HEK293 (cell line): ENCODE data around the gene ANKRD35.

ENCODE experiments used
- GLIS1 ChIP-seq: fragments of 450-650 bp; formaldehyde crosslinking; IDR thresholded peaks from 2 replicates; pipeline ENCODE4 v1.5.1; 2016; ENCODE audit warnings: missing biosample characterization, missing genetic modification characterization
- IKZF3 ChIP-seq: fragments of 450-650 bp; IDR thresholded peaks from 2 replicates; pipeline ENCODE4 v1.5.0; 2018; ENCODE audit warnings: missing biosample characterization, mild to moderate bottlenecking, missing genetic modification characterization, moderate library complexity
- KLF8 ChIP-seq: fragments of 450-650 bp; formaldehyde crosslinking; IDR thresholded peaks from 2 replicates; pipeline ENCODE4 v1.5.1; 2016; ENCODE audit warnings: missing biosample characterization, missing genetic modification characterization
- MZF1 ChIP-seq: fragments of 450-650 bp; formaldehyde crosslinking; IDR thresholded peaks from 2 replicates; pipeline ENCODE4 v1.5.1; 2017; ENCODE audit warnings: missing biosample characterization, missing genetic modification characterization, borderline replicate concordance
- PRDM1 ChIP-seq: fragments of 450-650 bp; formaldehyde crosslinking; IDR thresholded peaks from 2 replicates; pipeline ENCODE4; 2016; ENCODE audit warnings: missing biosample characterization, missing genetic modification characterization
- SCRT1 ChIP-seq: fragments of 450-650 bp; formaldehyde crosslinking; IDR thresholded peaks from 2 replicates; pipeline ENCODE4 v1.5.1; 2016; ENCODE audit warnings: missing biosample characterization, missing genetic modification characterization, borderline replicate concordance
- SP2 ChIP-seq: fragments of 450-650 bp; formaldehyde crosslinking; IDR thresholded peaks from 2 replicates; pipeline ENCODE4 v1.5.1; 2016; ENCODE audit warnings: missing biosample characterization, missing genetic modification characterization
- TRIM28 ChIP-seq: IDR thresholded peaks from 2 replicates; pipeline ENCODE4 v1.6.1; 2011; ENCODE audit warnings: low read length, control low read depth, borderline replicate concordance
- YY2 ChIP-seq: fragments of 450-650 bp; formaldehyde crosslinking; IDR thresholded peaks from 2 replicates; pipeline ENCODE4 v1.5.1; 2016; ENCODE audit warnings: missing biosample characterization, missing genetic modification characterization
- ZBTB17 ChIP-seq: fragments of 450-650 bp; formaldehyde crosslinking; IDR thresholded peaks from 2 replicates; pipeline ENCODE4 v1.5.1; 2016; ENCODE audit warnings: missing biosample characterization, missing genetic modification characterization
- ZBTB21 ChIP-seq: fragments of 450-650 bp; formaldehyde crosslinking; IDR thresholded peaks from 2 replicates; pipeline ENCODE4 v1.5.1; 2017; ENCODE audit warnings: missing biosample characterization, missing genetic modification characterization
- ZBTB8A ChIP-seq: fragments of 450-650 bp; formaldehyde crosslinking; IDR thresholded peaks from 2 replicates; pipeline ENCODE4 v1.5.1; 2016; ENCODE audit warnings: missing biosample characterization, missing genetic modification characterization
- ZNF223 ChIP-seq: fragments of 450-650 bp; formaldehyde crosslinking; IDR thresholded peaks from 2 replicates; pipeline ENCODE4 v1.5.1; 2016; ENCODE audit warnings: missing biosample characterization, missing genetic modification characterization
- ZNF24 ChIP-seq: fragments of 450-650 bp; formaldehyde crosslinking; IDR thresholded peaks from 2 replicates; pipeline ENCODE4 v1.5.1; 2016; ENCODE audit warnings: missing biosample characterization, missing genetic modification characterization
- ZNF335 ChIP-seq: fragments of 450-650 bp; formaldehyde crosslinking; conservative IDR thresholded peaks from 2 replicates; pipeline ENCODE4 v1.5.1; 2016; ENCODE audit warnings: missing biosample characterization, missing genetic modification characterization
- ZNF76 ChIP-seq: fragments of 450-650 bp; formaldehyde crosslinking; IDR thresholded peaks from 2 replicates; pipeline ENCODE4; 2016; ENCODE audit warnings: low read depth, missing biosample characterization, missing genetic modification characterization, borderline replicate concordance
- TF ChIP-seq, protein P1 (sequence below): fragments of 450-650 bp; formaldehyde crosslinking; IDR thresholded peaks from 2 replicates; pipeline ENCODE4 v1.5.1; 2016; ENCODE audit warnings: missing biosample characterization, missing genetic modification characterization
- TF ChIP-seq, protein P2 (sequence below): fragments of 450-650 bp; formaldehyde crosslinking; IDR thresholded peaks from 2 replicates; pipeline ENCODE4 v1.5.1; 2016; ENCODE audit warnings: missing biosample characterization, missing genetic modification characterization
- TF ChIP-seq, protein P3 (sequence below): fragments of 450-650 bp; formaldehyde crosslinking; IDR thresholded peaks from 2 replicates; pipeline ENCODE4 v1.5.1; 2017; ENCODE audit warnings: missing biosample characterization, missing genetic modification characterization
- TF ChIP-seq, protein P4 (sequence below): fragments of 450-650 bp; formaldehyde crosslinking; IDR thresholded peaks from 2 replicates; pipeline ENCODE4 v1.5.1; 2017; ENCODE audit warnings: missing biosample characterization, mild to moderate bottlenecking, missing genetic modification characterization, moderate library complexity
- TF ChIP-seq, protein P5 (sequence below): fragments of 450-650 bp; formaldehyde crosslinking; IDR thresholded peaks from 2 replicates; pipeline ENCODE4 v1.5.1; 2016; ENCODE audit warnings: missing biosample characterization, missing genetic modification characterization
- TF ChIP-seq, protein P6 (sequence below): fragments of 450-650 bp; formaldehyde crosslinking; IDR thresholded peaks from 2 replicates; pipeline ENCODE4 v1.5.1; 2016; ENCODE audit warnings: missing biosample characterization, missing genetic modification characterization
- TF ChIP-seq, protein P7 (sequence below): fragments of 450-650 bp; formaldehyde crosslinking; IDR thresholded peaks from 2 replicates; pipeline ENCODE4 v1.5.1; 2017; ENCODE audit warnings: missing biosample characterization, missing genetic modification characterization

The ANKRD35 gene

DNA sequence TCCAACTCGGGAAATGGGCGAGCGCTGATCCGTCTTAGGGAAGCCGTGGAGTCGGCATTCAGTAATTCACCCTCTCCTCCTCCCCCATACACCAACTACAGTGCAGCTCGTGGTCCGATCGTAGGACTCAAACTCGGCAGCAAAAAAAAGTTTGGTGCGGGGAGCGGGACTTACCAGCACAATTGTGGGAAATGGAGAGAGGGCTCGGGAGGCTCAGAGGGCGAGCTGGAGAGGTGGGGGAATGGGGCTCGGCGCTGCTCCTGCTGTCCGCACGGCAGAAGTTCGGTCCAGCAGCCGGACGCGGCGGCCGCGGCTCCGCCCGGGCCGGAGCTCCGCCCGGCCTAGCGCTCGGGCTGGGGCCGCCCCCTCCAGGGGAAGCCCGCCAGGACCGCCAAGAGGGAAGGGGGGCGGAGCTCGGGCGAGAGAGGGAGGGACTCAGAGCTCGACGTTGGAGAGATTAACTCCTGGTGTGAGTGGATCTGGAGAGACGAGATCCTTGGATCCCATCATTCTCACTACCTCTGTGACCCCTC lies 26.1 kb downstream of the ANKRD35 start (continued):
- TF ChIP-seq, protein P1, sequence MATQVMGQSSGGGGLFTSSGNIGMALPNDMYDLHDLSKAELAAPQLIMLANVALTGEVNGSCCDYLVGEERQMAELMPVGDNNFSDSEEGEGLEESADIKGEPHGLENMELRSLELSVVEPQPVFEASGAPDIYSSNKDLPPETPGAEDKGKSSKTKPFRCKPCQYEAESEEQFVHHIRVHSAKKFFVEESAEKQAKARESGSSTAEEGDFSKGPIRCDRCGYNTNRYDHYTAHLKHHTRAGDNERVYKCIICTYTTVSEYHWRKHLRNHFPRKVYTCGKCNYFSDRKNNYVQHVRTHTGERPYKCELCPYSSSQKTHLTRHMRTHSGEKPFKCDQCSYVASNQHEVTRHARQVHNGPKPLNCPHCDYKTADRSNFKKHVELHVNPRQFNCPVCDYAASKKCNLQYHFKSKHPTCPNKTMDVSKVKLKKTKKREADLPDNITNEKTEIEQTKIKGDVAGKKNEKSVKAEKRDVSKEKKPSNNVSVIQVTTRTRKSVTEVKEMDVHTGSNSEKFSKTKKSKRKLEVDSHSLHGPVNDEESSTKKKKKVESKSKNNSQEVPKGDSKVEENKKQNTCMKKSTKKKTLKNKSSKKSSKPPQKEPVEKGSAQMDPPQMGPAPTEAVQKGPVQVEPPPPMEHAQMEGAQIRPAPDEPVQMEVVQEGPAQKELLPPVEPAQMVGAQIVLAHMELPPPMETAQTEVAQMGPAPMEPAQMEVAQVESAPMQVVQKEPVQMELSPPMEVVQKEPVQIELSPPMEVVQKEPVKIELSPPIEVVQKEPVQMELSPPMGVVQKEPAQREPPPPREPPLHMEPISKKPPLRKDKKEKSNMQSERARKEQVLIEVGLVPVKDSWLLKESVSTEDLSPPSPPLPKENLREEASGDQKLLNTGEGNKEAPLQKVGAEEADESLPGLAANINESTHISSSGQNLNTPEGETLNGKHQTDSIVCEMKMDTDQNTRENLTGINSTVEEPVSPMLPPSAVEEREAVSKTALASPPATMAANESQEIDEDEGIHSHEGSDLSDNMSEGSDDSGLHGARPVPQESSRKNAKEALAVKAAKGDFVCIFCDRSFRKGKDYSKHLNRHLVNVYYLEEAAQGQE: peak; percentile 69; the same call in 1 of the 2 replicates
- no peak for TF ChIP-seq YY2 (tag by site-specific recombination)
- TF ChIP-seq, protein P2, sequence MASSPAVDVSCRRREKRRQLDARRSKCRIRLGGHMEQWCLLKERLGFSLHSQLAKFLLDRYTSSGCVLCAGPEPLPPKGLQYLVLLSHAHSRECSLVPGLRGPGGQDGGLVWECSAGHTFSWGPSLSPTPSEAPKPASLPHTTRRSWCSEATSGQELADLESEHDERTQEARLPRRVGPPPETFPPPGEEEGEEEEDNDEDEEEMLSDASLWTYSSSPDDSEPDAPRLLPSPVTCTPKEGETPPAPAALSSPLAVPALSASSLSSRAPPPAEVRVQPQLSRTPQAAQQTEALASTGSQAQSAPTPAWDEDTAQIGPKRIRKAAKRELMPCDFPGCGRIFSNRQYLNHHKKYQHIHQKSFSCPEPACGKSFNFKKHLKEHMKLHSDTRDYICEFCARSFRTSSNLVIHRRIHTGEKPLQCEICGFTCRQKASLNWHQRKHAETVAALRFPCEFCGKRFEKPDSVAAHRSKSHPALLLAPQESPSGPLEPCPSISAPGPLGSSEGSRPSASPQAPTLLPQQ (tag by site-specific recombination): no peak
- TF ChIP-seq ZNF223: no peak
- TF ChIP-seq, protein P3, sequence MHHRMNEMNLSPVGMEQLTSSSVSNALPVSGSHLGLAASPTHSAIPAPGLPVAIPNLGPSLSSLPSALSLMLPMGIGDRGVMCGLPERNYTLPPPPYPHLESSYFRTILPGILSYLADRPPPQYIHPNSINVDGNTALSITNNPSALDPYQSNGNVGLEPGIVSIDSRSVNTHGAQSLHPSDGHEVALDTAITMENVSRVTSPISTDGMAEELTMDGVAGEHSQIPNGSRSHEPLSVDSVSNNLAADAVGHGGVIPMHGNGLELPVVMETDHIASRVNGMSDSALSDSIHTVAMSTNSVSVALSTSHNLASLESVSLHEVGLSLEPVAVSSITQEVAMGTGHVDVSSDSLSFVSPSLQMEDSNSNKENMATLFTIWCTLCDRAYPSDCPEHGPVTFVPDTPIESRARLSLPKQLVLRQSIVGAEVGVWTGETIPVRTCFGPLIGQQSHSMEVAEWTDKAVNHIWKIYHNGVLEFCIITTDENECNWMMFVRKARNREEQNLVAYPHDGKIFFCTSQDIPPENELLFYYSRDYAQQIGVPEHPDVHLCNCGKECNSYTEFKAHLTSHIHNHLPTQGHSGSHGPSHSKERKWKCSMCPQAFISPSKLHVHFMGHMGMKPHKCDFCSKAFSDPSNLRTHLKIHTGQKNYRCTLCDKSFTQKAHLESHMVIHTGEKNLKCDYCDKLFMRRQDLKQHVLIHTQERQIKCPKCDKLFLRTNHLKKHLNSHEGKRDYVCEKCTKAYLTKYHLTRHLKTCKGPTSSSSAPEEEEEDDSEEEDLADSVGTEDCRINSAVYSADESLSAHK: peak; percentile 7; the same call in 1 of the 2 replicates
- peak; percentile 14; the same call in 1 of the 2 replicates for TF ChIP-seq GLIS1
- peak; percentile 22; the same call in 1 of the 2 replicates for TF ChIP-seq ZBTB8A (tag by site-specific recombination)
- TF ChIP-seq ZNF335 (tag by site-specific recombination): peak; percentile 75
- TF ChIP-seq ZNF24: peak; percentile 65
- no peak for TF ChIP-seq MZF1 (tag by site-specific recombination)
- 0 out of 2 replicates have a peak, but pooled peaks have one; percentile 6 for TF ChIP-seq PRDM1 (tag by site-specific recombination)
- no peak; the same call in 1 of the 2 replicates for TF ChIP-seq ZNF76 (tag by site-specific recombination)
- TF ChIP-seq SCRT1: no peak
- peak; percentile 70; the same call in 1 of the 2 replicates for TF ChIP-seq IKZF3
- peak; percentile 68 for TF ChIP-seq ZBTB17 (tag by site-specific recombination)
- TF ChIP-seq, protein P4, sequence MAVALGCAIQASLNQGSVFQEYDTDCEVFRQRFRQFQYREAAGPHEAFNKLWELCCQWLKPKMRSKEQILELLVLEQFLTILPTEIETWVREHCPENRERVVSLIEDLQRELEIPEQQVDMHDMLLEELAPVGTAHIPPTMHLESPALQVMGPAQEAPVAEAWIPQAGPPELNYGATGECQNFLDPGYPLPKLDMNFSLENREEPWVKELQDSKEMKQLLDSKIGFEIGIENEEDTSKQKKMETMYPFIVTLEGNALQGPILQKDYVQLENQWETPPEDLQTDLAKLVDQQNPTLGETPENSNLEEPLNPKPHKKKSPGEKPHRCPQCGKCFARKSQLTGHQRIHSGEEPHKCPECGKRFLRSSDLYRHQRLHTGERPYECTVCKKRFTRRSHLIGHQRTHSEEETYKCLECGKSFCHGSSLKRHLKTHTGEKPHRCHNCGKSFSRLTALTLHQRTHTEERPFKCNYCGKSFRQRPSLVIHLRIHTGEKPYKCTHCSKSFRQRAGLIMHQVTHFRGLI: no peak
- 0 out of 2 replicates have a peak, but pooled peaks have one; percentile 14 for TF ChIP-seq KLF8 (tag by site-specific recombination)
- TF ChIP-seq, protein P5, sequence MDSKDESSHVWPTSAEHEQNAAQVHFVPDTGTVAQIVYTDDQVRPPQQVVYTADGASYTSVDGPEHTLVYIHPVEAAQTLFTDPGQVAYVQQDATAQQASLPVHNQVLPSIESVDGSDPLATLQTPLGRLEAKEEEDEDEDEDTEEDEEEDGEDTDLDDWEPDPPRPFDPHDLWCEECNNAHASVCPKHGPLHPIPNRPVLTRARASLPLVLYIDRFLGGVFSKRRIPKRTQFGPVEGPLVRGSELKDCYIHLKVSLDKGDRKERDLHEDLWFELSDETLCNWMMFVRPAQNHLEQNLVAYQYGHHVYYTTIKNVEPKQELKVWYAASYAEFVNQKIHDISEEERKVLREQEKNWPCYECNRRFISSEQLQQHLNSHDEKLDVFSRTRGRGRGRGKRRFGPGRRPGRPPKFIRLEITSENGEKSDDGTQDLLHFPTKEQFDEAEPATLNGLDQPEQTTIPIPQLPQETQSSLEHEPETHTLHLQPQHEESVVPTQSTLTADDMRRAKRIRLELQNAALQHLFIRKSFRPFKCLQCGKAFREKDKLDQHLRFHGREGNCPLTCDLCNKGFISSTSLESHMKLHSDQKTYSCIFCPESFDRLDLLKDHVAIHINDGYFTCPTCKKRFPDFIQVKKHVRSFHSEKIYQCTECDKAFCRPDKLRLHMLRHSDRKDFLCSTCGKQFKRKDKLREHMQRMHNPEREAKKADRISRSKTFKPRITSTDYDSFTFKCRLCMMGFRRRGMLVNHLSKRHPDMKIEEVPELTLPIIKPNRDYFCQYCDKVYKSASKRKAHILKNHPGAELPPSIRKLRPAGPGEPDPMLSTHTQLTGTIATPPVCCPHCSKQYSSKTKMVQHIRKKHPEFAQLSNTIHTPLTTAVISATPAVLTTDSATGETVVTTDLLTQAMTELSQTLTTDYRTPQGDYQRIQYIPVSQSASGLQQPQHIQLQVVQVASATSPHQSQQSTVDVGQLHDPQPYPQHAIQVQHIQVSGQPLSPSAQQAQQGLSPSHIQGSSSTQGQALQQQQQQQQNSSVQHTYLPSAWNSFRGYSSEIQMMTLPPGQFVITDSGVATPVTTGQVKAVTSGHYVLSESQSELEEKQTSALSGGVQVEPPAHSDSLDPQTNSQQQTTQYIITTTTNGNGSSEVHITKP (tag by site-specific recombination): 0 out of 2 replicates have a peak, but pooled peaks have one; percentile 18
- TF ChIP-seq ZBTB21 (tag by site-specific recombination): no peak
- TF ChIP-seq, protein P6, sequence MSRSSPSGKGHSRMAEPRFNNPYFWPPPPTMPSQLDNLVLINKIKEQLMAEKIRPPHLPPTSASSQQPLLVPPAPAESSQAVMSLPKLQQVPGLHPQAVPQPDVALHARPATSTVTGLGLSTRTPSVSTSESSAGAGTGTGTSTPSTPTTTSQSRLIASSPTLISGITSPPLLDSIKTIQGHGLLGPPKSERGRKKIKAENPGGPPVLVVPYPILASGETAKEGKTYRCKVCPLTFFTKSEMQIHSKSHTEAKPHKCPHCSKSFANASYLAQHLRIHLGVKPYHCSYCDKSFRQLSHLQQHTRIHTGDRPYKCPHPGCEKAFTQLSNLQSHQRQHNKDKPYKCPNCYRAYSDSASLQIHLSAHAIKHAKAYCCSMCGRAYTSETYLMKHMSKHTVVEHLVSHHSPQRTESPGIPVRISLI: peak; percentile 47; the same call in 1 of the 2 replicates
- TF ChIP-seq TRIM28: no peak
- TF ChIP-seq SP2 (tag by site-specific recombination): peak; percentile 75
- TF ChIP-seq, protein P7, sequence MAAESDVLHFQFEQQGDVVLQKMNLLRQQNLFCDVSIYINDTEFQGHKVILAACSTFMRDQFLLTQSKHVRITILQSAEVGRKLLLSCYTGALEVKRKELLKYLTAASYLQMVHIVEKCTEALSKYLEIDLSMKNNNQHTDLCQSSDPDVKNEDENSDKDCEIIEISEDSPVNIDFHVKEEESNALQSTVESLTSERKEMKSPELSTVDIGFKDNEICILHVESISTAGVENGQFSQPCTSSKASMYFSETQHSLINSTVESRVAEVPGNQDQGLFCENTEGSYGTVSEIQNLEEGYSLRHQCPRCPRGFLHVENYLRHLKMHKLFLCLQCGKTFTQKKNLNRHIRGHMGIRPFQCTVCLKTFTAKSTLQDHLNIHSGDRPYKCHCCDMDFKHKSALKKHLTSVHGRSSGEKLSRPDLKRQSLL (tag by site-specific recombination): no peak
